ENCODE results near the gene ZNF821.

GRCh38 chr16:71873199-71873598, 10.8 kb downstream of the ZNF821 start:
- TF ChIP-seq CTCF (IDR thresholded peaks at IDR 0.05) (no peak), EZH2phosphoT487 (IDR thresholded peaks at IDR 0.05) (no peak), EZH2 (IDR thresholded peaks at IDR 0.05) (no peak)
